Astrocyte of the cerebellum (primary cell): Measurements from ENCODE around the gene UQCRC1.

Experiments used
- DNase-seq: peaks from one replicate; pipeline ENCODE4 v3.0.0-alpha.2; 2011; ENCODE audit warnings: low read depth
- H3K4me3 ChIP-seq: 2 replicates; pipeline ENCODE4 v1.5.1; 2011; ENCODE audit warnings: mild to moderate bottlenecking, low read depth, low read length, moderate library complexity
- in situ Hi-C: cut with HindIII; loops from 2 replicates; pipeline ENCODE4 v1.10.0; 2017; ENCODE audit warnings: low sequenced_read_pairs
- TF ChIP-seq, protein P1 (sequence below): IDR thresholded peaks from 2 replicates; pipeline ENCODE4 v1.5.1; 2012; ENCODE audit warnings: low read length, low read depth, moderate library complexity, mild to moderate bottlenecking; ENCODE audit errors: missing control alignments

The UQCRC1 gene

GRCh38 chr3:48609088-48610005 is at the start of gene UQCRC1:
Gene UQCRC1 (minus strand): TSS chr3:48609646. CDS start chr3:48609620, 26 bp downstream.
- TF ChIP-seq, protein P1, sequence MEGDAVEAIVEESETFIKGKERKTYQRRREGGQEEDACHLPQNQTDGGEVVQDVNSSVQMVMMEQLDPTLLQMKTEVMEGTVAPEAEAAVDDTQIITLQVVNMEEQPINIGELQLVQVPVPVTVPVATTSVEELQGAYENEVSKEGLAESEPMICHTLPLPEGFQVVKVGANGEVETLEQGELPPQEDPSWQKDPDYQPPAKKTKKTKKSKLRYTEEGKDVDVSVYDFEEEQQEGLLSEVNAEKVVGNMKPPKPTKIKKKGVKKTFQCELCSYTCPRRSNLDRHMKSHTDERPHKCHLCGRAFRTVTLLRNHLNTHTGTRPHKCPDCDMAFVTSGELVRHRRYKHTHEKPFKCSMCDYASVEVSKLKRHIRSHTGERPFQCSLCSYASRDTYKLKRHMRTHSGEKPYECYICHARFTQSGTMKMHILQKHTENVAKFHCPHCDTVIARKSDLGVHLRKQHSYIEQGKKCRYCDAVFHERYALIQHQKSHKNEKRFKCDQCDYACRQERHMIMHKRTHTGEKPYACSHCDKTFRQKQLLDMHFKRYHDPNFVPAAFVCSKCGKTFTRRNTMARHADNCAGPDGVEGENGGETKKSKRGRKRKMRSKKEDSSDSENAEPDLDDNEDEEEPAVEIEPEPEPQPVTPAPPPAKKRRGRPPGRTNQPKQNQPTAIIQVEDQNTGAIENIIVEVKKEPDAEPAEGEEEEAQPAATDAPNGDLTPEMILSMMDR = peak; percentile 70

GRCh38 chr3:48656841-48657281 is 47.4 kb upstream of the UQCRC1 start:
- no peak for DNase-seq
- H3K4me3 ChIP-seq = no peak overlapping the region
- TF ChIP-seq, protein P1 = no peak
- in situ Hi-C loops = no loop called here

More at GRCh38 chr3:48609088-48610005, at the start of gene UQCRC1:
- peak within 1 kb of the TSS; percentile 94 for H3K4me3 ChIP-seq
- peak; percentile 85 for DNase-seq
- in situ Hi-C loops = no loop called here

DNA sequence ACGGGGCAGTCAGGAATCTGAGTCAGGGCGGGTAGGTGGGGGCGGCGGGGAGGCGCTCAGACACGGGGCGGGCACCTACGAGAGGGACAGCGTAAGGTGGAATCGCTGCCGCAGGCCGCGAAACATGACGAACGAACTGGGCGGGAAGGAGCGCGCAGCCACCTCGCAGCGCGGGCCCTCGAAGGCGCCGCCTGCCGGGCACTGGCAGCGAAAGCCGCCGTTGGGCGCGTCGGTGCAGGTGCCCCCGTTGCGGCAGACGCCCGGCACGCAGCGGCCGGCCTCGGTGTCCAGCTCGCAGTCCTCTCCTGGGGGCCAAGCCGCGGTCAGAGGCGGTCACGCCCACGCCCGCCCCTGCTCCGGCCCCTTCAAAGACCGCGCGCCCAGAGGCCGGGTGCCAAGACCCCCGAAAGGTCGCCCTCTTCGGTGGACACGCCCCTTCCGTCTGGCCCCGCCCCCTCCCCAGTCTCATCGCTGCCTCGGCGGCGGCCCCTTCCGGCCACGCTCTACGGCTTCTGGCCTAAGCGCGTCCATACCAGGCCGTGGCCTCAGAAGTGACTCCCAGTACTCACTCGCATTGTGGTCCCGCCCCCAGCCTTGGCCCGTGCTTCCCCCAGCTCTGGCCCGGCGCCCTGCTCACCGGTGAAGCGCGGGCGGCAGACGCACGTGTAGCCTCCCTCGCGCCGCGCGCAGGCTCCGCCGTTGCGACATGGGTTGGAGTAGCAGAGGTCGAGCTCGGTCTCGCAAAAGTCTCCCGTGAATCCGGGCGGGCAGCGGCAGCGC is 46.8 kb upstream of the UQCRC1 start:
- DNase-seq = no peak
- in situ Hi-C loops = no loop called here
- TF ChIP-seq, protein P1 = peak; percentile 45
- H3K4me3 ChIP-seq = peak overlapping the region; percentile 32

DNA sequence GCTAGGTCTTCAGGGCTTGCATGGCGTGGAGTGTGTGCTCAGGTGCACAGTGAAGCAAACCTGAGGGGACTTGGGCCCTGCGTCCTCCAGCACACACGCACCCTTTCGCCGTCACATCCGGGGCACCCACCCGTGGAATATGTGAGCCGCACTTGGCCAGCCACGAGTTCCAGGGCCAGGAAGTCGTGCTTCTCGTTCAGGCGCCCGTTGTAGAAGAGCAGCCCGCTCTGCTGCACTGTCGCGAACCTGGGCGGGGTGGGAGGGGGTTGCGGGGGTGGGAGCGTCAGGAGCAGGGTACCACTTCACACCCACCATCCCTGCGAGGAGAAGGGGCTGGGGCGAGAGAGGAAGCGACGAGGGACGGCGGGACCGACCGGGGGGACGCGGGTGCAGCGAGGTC is 46.2 kb upstream of the UQCRC1 start:
- TF ChIP-seq, protein P1 = no peak
- in situ Hi-C loops = no loop called here
- peak overlapping the region; percentile 32 for H3K4me3 ChIP-seq
- no peak for DNase-seq

DNA sequence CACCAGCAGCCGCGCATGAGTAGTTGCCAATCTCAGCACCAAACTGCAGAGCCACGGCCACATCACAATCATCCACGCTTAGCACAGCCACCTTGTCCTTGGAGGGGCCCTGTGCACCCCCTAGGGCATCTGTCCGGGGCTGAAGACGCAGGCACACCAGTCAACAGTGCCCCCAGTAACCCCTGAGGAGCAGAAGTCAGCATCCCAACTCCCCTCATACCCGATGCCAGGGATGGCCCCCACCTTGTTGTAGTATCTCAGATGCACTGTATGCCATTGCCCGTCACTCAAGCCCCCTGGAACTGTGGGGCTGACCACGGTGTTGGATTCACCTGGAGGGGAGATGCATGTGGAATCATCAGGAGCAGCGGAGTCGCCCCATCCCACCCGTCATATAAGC is 45.6 kb upstream of the UQCRC1 start:
- H3K4me3 ChIP-seq = no peak overlapping the region
- DNase-seq = no peak
- TF ChIP-seq, protein P1 = no peak
- in situ Hi-C loops = no loop called here

DNA sequence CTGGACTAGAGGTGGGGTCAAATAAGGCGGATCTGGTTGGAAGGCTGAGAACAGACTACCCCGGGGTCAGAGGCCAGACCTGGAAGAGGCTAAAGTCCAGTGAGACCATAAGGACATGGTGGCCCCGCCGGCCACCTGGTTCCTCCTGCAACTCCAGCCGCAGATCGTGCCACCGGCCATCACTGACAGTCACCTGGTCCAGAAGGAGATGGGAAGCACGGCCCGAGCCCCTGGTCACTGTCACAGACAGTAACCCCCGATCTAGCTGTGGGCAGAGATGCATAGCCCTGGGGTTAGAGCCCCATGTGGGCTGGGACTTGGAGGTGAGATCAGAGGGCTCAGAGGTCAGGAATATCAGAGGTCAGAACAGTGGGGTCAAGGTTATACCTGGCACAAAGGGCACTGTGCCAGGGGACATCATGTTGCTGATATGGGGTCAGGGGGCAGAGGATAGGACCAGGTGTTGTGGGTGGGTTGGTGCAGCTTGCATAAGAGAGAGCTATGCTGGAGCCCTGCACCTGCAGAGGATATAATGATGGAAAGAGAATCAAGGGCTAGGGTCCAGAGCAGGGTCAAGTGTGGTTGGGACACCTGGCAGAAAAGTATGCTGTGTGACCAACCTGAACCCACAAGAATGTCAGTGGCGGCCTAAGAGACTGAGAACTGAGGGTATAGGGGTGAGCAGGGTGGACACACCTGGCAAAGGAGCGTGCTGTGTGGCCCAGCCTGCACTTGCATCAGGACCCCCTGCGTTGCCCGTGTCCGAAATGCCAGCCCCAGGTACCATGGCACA is 43.7 kb upstream of the UQCRC1 start:
- no peak for DNase-seq
- TF ChIP-seq, protein P1 = no peak
- in situ Hi-C loops = no loop called here
- no peak overlapping the region for H3K4me3 ChIP-seq
